Measurements from ENCODE around the gene RPH3AL. TPM values are rescaled to one million over a fixed set of nuclear protein-coding genes. Genes with fewer than 3 reads are reported as not detected.

RPH3AL gene
- total RNA-seq, 1 donor from 2014 or later, result 0.78 TPM

DNA sequence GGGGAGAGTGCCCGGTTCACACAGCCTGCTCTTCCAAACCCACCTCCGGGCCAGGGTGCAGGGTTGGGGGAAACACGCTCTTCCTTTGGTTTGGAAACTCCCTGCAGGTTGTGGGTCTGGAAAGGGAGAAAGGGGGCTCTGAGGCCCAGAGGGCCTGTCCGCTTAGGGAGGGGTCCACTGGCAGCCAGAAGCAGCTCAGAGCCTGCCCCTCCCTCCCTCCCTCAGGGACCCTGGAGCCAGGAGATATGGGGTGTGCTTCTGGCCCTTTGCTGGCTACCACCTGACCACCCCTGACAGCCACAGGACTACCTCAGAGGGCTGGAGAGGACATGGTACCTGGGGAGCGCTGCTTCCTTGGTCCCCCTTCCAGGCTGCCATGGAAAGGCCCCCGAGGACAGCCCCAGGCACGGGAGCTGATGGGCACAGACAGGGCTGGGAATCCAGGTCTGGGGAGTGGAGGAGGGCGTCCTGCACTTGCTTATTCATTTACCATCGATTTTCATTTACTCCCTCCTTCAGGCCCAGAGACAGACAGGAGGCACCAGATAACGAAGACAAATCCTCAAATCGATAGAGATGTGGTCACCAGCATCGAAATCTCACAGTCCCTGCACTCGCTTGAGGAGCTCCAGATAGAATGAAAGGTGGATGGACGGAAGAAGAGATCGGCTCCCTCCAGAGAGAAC lies 122.8 kb downstream of the RPH3AL start:
- Mint-ChIP-seq H3K9me3 (ENCODE audit: unreplicated experiment) (no peaks in the 10 kb centered on the region), H3K27ac (ENCODE audit: unreplicated experiment) (no peak overlapping the region), H3K4me1 (ENCODE audit: unreplicated experiment) (peaks cover 10% of the 10 kb centered on the region), H3K4me3 (ENCODE audit: unreplicated experiment) (no peak overlapping the region), H3K36me3 (ENCODE audit: unreplicated experiment) (no peaks in the 10 kb centered on the region), H3K27me3 (ENCODE audit: unreplicated experiment) (no peaks in the 10 kb centered on the region)
- TF ChIP-seq, protein P1, sequence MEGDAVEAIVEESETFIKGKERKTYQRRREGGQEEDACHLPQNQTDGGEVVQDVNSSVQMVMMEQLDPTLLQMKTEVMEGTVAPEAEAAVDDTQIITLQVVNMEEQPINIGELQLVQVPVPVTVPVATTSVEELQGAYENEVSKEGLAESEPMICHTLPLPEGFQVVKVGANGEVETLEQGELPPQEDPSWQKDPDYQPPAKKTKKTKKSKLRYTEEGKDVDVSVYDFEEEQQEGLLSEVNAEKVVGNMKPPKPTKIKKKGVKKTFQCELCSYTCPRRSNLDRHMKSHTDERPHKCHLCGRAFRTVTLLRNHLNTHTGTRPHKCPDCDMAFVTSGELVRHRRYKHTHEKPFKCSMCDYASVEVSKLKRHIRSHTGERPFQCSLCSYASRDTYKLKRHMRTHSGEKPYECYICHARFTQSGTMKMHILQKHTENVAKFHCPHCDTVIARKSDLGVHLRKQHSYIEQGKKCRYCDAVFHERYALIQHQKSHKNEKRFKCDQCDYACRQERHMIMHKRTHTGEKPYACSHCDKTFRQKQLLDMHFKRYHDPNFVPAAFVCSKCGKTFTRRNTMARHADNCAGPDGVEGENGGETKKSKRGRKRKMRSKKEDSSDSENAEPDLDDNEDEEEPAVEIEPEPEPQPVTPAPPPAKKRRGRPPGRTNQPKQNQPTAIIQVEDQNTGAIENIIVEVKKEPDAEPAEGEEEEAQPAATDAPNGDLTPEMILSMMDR (IDR thresholded peaks at IDR 0.05), result no peak
- no peak for DNase-seq (ENCODE audit: extremely low spot score, unreplicated experiment)

DNA sequence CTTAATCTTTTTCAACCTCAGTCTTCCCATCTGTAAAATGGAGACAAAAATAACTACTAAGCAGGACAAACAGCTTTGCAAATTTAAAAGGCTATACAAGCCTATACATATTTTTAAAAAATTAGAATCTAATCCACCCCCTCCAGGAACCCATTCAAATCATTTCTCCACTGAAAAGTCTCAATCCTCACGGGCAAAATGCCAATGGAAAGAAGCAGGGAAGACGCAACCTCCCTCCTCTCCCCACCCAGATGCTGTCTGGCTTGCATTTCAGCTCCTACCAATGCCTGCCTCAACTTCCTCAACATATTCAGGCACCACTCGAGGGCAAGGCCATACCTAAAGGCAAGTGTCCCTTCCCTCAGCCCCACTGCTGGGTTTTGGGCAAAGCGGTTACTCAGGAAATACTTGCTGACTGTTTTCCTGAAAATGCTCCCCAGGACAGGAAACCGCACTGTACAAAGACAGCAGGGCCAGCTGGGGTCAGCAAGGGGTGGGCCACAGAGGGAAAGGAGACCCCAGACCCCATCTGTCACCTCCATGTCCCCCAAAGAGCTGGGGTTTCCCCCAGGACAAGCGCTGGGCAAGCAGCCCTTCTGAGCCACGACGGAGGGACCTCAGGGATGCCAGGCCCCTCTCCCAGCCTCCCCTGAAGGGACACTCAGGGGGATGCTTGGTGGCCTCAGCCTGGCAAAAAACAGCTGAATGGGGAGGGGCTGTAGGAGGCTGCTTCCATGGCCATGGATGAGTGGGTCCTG lies 123.5 kb downstream of the RPH3AL start:
- DNase-seq (ENCODE audit: extremely low spot score, unreplicated experiment), result no peak
- no peaks in the 10 kb centered on the region for H3K27me3 Mint-ChIP-seq (ENCODE audit: unreplicated experiment)
- H3K9me3 Mint-ChIP-seq (ENCODE audit: unreplicated experiment), result no peaks in the 10 kb centered on the region
- no peaks in the 10 kb centered on the region for H3K36me3 Mint-ChIP-seq (ENCODE audit: unreplicated experiment)
- H3K4me3 Mint-ChIP-seq (ENCODE audit: unreplicated experiment), result no peak overlapping the region
- TF ChIP-seq, protein P1 (IDR thresholded peaks at IDR 0.05), result no peak
- no peak overlapping the region for H3K27ac Mint-ChIP-seq (ENCODE audit: unreplicated experiment)
- H3K4me1 Mint-ChIP-seq (ENCODE audit: unreplicated experiment), result peaks cover 10% of the 10 kb centered on the region

DNA sequence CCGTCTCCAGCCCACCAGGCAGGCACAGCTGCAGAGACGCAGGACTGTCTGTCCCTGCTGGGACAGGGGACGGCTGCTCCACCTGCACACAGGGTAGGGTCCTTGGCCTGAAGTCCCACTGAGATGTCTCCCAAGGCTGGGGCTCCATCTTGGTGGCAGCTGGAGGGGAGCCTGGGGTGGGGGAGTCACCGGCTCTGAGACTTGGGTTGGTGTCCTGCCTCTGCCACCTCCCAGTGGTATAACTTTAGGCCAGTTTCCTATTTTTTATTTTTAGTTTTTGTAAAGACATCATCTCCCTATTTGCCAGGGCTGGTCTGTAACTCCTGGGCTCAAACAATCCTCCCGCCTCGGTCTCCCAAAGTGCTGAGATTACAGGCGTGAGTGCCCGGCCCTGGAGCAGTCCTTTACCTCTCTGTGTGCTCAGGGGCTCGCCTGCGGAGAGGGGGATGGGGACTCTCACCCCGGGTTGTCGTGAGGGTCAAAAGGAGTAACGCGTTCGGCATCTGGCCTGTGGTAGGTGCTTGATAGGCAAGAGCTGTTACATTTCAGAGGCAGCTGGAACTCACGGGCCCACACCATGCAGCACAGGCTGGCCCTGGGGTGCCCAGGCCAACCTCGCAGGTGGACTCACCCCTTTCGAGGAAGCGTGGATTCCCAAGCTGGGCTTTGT lies 124.5 kb downstream of the RPH3AL start:
- H3K27me3 Mint-ChIP-seq (ENCODE audit: unreplicated experiment), result no peaks in the 10 kb centered on the region
- H3K27ac Mint-ChIP-seq (ENCODE audit: unreplicated experiment), result no peak overlapping the region
- no peak overlapping the region for H3K4me3 Mint-ChIP-seq (ENCODE audit: unreplicated experiment)
- no peak for DNase-seq (ENCODE audit: extremely low spot score, unreplicated experiment)
- H3K36me3 Mint-ChIP-seq (ENCODE audit: unreplicated experiment), result no peaks in the 10 kb centered on the region
- TF ChIP-seq, protein P1 (IDR thresholded peaks at IDR 0.05), result no peak
- H3K4me1 Mint-ChIP-seq (ENCODE audit: unreplicated experiment), result peaks cover 10% of the 10 kb centered on the region
- no peaks in the 10 kb centered on the region for H3K9me3 Mint-ChIP-seq (ENCODE audit: unreplicated experiment)

DNA sequence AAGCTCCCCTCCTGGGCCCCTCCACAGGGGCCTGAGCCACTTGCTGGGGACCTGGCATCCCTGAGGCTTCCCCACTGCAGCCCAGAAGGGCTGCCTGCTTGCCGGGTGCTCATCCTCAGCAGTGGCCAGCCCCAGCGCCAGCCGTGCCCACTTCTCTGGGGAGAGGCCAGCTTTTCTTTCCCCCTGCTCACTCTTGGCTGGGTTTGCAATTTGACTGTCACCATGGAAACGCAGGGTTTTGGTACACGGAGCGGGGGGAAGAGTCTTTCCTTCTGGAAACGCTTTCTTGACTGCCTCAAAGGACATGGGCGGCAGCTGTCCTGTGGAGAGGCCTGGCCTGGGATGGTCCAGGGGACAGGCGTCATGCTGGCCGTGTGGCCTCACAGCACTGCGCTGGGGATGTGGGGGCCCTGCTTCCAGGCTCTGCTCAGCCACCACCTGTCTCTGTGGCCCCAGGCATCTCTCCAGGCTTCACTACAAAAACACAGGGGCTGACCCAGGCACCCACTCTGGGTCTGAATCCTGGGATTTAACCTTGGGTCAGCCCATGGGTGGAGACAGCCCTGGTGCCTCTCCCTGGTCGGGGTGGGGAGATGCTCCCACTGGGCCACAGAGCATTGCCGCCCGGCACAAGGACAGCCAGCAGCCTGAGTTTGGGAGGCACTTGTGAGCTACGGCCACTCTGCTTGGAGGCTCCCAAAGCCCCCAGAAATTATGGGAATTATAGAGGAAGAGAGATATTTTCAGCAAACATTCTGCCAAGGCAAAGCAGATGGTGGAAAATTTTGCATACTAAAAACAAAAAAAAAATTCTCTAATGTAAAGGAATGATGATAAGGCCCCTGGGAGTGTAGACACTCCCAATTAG lies 125.3 kb downstream of the RPH3AL start:
- Mint-ChIP-seq H3K4me1 (ENCODE audit: unreplicated experiment) (peaks cover 10% of the 10 kb centered on the region), H3K27ac (ENCODE audit: unreplicated experiment) (no peak overlapping the region), H3K4me3 (ENCODE audit: unreplicated experiment) (no peak overlapping the region), H3K36me3 (ENCODE audit: unreplicated experiment) (no peaks in the 10 kb centered on the region), H3K9me3 (ENCODE audit: unreplicated experiment) (no peaks in the 10 kb centered on the region), H3K27me3 (ENCODE audit: unreplicated experiment) (no peaks in the 10 kb centered on the region)
- TF ChIP-seq, protein P1 (IDR thresholded peaks at IDR 0.05), result no peak
- DNase-seq (ENCODE audit: extremely low spot score, unreplicated experiment), result no peak

Data from osteocyte (in vitro differentiated cells).